Esophagus muscularis mucosa (tissue), 3 donors: ENCODE results near the gene DIP2B.

Experiments used
- CTCF ChIP-seq, 3 experiments: fragments of 200-600 bp in 2 of 3; fragments of 450-650 bp in 1 of 3; sonication (generic) in 2 of 3; IDR thresholded peaks; one replicate each; pipeline ENCODE4 v1.5.1; 2017 to 2019; ENCODE audit warnings: antibody characterized with exemption in 3 of 3, mild to moderate bottlenecking in 2 of 3, moderate library complexity in 1 of 3
- POLR2A ChIP-seq: fragments of 450-650 bp; IDR thresholded peaks from one replicate; pipeline ENCODE4 v1.6.1; 2017; ENCODE audit warnings: antibody characterized with exemption, moderate library complexity, mild to moderate bottlenecking, low read depth
- POLR2AphosphoS5 ChIP-seq, 2 donors: sonication (generic); formaldehyde crosslinking; IDR thresholded peaks; one replicate each; pipeline ENCODE4 v1.6.1; 2017; ENCODE audit warnings: antibody characterized with exemption in 2 of 2

GRCh38 chr12:50628394-50628793 lies 123.6 kb downstream of the DIP2B start:
- TF ChIP-seq POLR2A (no peak), CTCF (IDR thresholded peaks at IDR 0.05) (no peak), POLR2AphosphoS5 (IDR thresholded peaks at IDR 0.05) (no peak)
